Prostate gland (tissue), 2 donors: ENCODE results near the gene PPP2R5C. TPM values are rescaled to one million over a fixed set of nuclear protein-coding genes. Genes with fewer than 3 reads are reported as not detected.

Source experiments
- DNase-seq: peaks from one replicate; pipeline ENCODE4 v3.0.0-alpha.2; 2019; ENCODE audit warnings: low spot score
- H3K27ac ChIP-seq, 2 donors: fragments of 200-600 bp; sonication (generic); 2 replicates each; pipeline ENCODE4 v1.5.1; 2017 to 2019
- H3K27me3 ChIP-seq: fragments of 200-600 bp; sonication (generic); replicated peaks from 2 replicates; pipeline ENCODE4 v1.5.1; 2019; ENCODE audit not compliant: insufficient read depth
- H3K36me3 ChIP-seq, 2 donors: fragments of 200-600 bp; sonication (generic); 1 replicate in 1 of 2; 2 replicates in 1 of 2; pipeline versions ENCODE4 v1.5.1 to v1.8.1; 2017 to 2019
- H3K4me1 ChIP-seq: fragments of 200-600 bp; sonication (generic); replicated peaks from 2 replicates; pipeline ENCODE4 v1.5.1; 2019
- H3K4me3 ChIP-seq, 2 donors: fragments of 200-600 bp; sonication (generic); 2 replicates each; pipeline ENCODE4 v1.5.1; 2017 to 2019
- H3K9me3 ChIP-seq: fragments of 200-600 bp; sonication (generic); 2 replicates; pipeline ENCODE4 v1.5.1; 2017
- CTCF ChIP-seq, 4 experiments: fragments of 200-600 bp in 2 of 4; fragments of 450-650 bp in 2 of 4; sonication (generic) in 2 of 4; IDR thresholded peaks; 1 replicate in 3 of 4; 2 replicates in 1 of 4; pipeline ENCODE4 v1.5.1; 2016 to 2019; ENCODE audit warnings: antibody characterized with exemption in 4 of 4, mild to moderate bottlenecking in 2 of 4, moderate library complexity in 2 of 4
- POLR2A ChIP-seq: fragments of 450-650 bp; IDR thresholded peaks from one replicate; pipeline ENCODE4 v1.6.1; 2016; ENCODE audit warnings: antibody characterized with exemption, mild to moderate bottlenecking
- POLR2AphosphoS5 ChIP-seq: sonication (generic); formaldehyde crosslinking; IDR thresholded peaks from one replicate; pipeline ENCODE4 v1.6.1; 2017; ENCODE audit warnings: antibody characterized with exemption
- WGBS: methylation state at CpG from one replicate; pipeline ENCODE4 v1.1.5; 2018; 5-methylcytosine and 5-hydroxymethylcytosine counted together
- intact Hi-C: fragments of 100-400 bp; cut with DNase I; formaldehyde crosslinking; loops from one replicate; pipeline ENCODE4 v1.14.2; 2022
- total RNA-seq, 2 donors: library from RNA; depleted of rRNA; stranded (reverse); fragments of >200 nt; gene quantifications; one replicate each; pipeline ENCODE4 v1.1.0, GENCODE V29; 2016

Gene PPP2R5C
- total RNA-seq, 2 donors from 2014 or later, result 67.8 to 96.2 TPM

GRCh38 chr14:101884934-101885576, 123.5 kb downstream of the PPP2R5C start:
- no peak for DNase-seq

GRCh38 chr14:101887219-101887618, 125.7 kb downstream of the PPP2R5C start:
- Histone ChIP-seq H3K9me3 (no peaks in the 10 kb centered on the region), H3K4me3 (no peak overlapping the region), H3K27ac (no peak overlapping the region), H3K27me3 (no peaks in the 10 kb centered on the region), H3K36me3 (peaks cover 0 to 11% of the 10 kb centered on the region in 2 donors), H3K4me1 (no peaks in the 10 kb centered on the region)
- 97% methylated on average over 11 of the region's 11 CpGs for WGBS
- TF ChIP-seq POLR2A (no peak), POLR2AphosphoS5 (no peak), CTCF (IDR thresholded peaks at IDR 0.05) (no peak)
- intact Hi-C loops, result no loop called here
- no peak for DNase-seq

More at GRCh38 chr14:101884934-101885576, 123.5 kb downstream of the PPP2R5C start:
- 94% methylated on average over 24 of the region's 24 CpGs for WGBS
- H3K4me1 ChIP-seq, result no peaks in the 10 kb centered on the region
- intact Hi-C loops, result no loop called here
- peaks cover 0 to 11% of the 10 kb centered on the region in 2 donors for H3K36me3 ChIP-seq
- H3K4me3 ChIP-seq, result no peak overlapping the region
- H3K27me3 ChIP-seq, result no peaks in the 10 kb centered on the region
- TF ChIP-seq POLR2A (no peak), POLR2AphosphoS5 (no peak), CTCF (IDR thresholded peaks at IDR 0.05) (no peak)
- H3K9me3 ChIP-seq, result no peaks in the 10 kb centered on the region
- no peak overlapping the region for H3K27ac ChIP-seq

- Histone ChIP-seq H3K4me1 (no peaks in the 10 kb centered on the region), H3K9me3 (no peaks in the 10 kb centered on the region), H3K4me3 (no peak overlapping the region), H3K27me3 (no peaks in the 10 kb centered on the region), H3K36me3 (peaks cover 0 to 11% of the 10 kb centered on the region in 2 donors), H3K27ac (no peak overlapping the region)
- intact Hi-C loops, result no loop called here
- DNase-seq, result no peak
- WGBS, result 93% methylated on average over 10 of the region's 10 CpGs
- TF ChIP-seq CTCF (IDR thresholded peaks at IDR 0.05) (no peak), POLR2A (no peak), POLR2AphosphoS5 (no peak)
Measured at GRCh38 chr14:101888182-101888581, 126.7 kb downstream of the PPP2R5C start.

GRCh38 chr14:101889366-101889765, 127.9 kb downstream of the PPP2R5C start:
- 93% methylated on average over 10 of the region's 10 CpGs for WGBS
- peaks cover 0 to 4% of the 10 kb centered on the region in 2 donors for H3K36me3 ChIP-seq
- TF ChIP-seq CTCF (IDR thresholded peaks at IDR 0.05), result no peak
- no peak for TF ChIP-seq POLR2AphosphoS5
- no peak for TF ChIP-seq POLR2A

GRCh38 chr14:101889898-101890297, 128.4 kb downstream of the PPP2R5C start:
- Histone ChIP-seq H3K27me3 (no peaks in the 10 kb centered on the region), H3K27ac (no peak overlapping the region), H3K4me3 (no peak overlapping the region), H3K36me3 (no peaks in the 10 kb centered on the region), H3K4me1 (no peaks in the 10 kb centered on the region), H3K9me3 (no peaks in the 10 kb centered on the region)
- intact Hi-C loops, result no loop called here
- WGBS, result 73% methylated on average over 7 of the region's 7 CpGs
- TF ChIP-seq POLR2A (no peak), CTCF (IDR thresholded peaks at IDR 0.05) (no peak), POLR2AphosphoS5 (no peak)
- no peak for DNase-seq

More at GRCh38 chr14:101889366-101889765, 127.9 kb downstream of the PPP2R5C start:
- intact Hi-C loops, result no loop called here
- no peaks in the 10 kb centered on the region for H3K4me1 ChIP-seq
- H3K4me3 ChIP-seq, result no peak overlapping the region
- no peaks in the 10 kb centered on the region for H3K27me3 ChIP-seq
- no peaks in the 10 kb centered on the region for H3K9me3 ChIP-seq
- no peak for DNase-seq
- H3K27ac ChIP-seq, result no peak overlapping the region
